Stimulated activated CD4-positive, alpha-beta T cell treated with anti-CD3 and anti-CD28 coated beads, Interleukin-1b, Interleukin-23, amount 100 ng/mL, for 1 hour (primary cell): ENCODE data around the gene CTCF.

ENCODE experiments used
- DNase-seq, 2 donors: peaks; one replicate each; pipeline ENCODE4 v3.0.0-alpha.2; 2020; ENCODE audit warnings: low read depth in 2 of 2

Gene CTCF

GRCh38 chr16:67663877-67664222, 101.5 kb downstream of the CTCF start:
- no peak for DNase-seq

- no peak for DNase-seq
Measured at GRCh38 chr16:67664258-67664657, 101.9 kb downstream of the CTCF start.

- no peak for DNase-seq
Measured at GRCh38 chr16:67664871-67665270, 102.5 kb downstream of the CTCF start.

GRCh38 chr16:67665598-67665997, 103.3 kb downstream of the CTCF start:
- no peak for DNase-seq

GRCh38 chr16:67666032-67666551, 103.8 kb downstream of the CTCF start:
- no peak for DNase-seq

- DNase-seq, result peak; percentile 52 to 63
Measured at GRCh38 chr16:67666559-67667452, 104.5 kb downstream of the CTCF start, which contains the start of the genes C16orf86 and ENKD1. TSS of gene C16orf86 (plus strand) at chr16:67666814. CDS start at chr16:67666971, 157 bp downstream. TSS of gene ENKD1 (minus strand) at chr16:67666750. CDS start at chr16:67666442, 308 bp downstream.

- no peak for DNase-seq
Measured at GRCh38 chr16:67667453-67667816, 105.1 kb downstream of the CTCF start.

GRCh38 chr16:67667817-67668494, 105.6 kb downstream of the CTCF start:
- peak; percentile 52 to 56 for DNase-seq

- DNase-seq, result no peak
Measured at GRCh38 chr16:67668495-67669157, 106.3 kb downstream of the CTCF start.

GRCh38 chr16:67669499-67670101, 107.3 kb downstream of the CTCF start:
- DNase-seq, result no peak

- DNase-seq, result no peak
Measured at GRCh38 chr16:67672306-67672705, 110.0 kb downstream of the CTCF start.

GRCh38 chr16:67672739-67673662, 110.7 kb downstream of the CTCF start:
- no peak for DNase-seq

- DNase-seq, result no peak
Measured at GRCh38 chr16:67673712-67674580, 111.6 kb downstream of the CTCF start.

- no peak for DNase-seq
Measured at GRCh38 chr16:67674851-67675578, 112.7 kb downstream of the CTCF start.

- no peak for DNase-seq
Measured at GRCh38 chr16:67675579-67675935, 113.2 kb downstream of the CTCF start.

- no peak for DNase-seq
Measured at GRCh38 chr16:67675999-67676398, 113.7 kb downstream of the CTCF start.

- DNase-seq, result no peak
Measured at GRCh38 chr16:67676516-67676915, 114.2 kb downstream of the CTCF start.

- no peak for DNase-seq
Measured at GRCh38 chr16:67676939-67677338, 114.6 kb downstream of the CTCF start.

GRCh38 chr16:67677712-67678111, 115.4 kb downstream of the CTCF start:
- no peak for DNase-seq
